ENCODE results near the gene KCNH4. TPM values are rescaled to one million over a fixed set of nuclear protein-coding genes. Genes with fewer than 3 reads are reported as not detected.
"Not testable (repeated sequence)": the region's sequence is repeated elsewhere in the genome, so short reads cannot be mapped to it uniquely, and the experiment has no call there.

Gene KCNH4
- total and polyA plus RNA-seq, 9 donors = 0.07 to 0.40 (median 0.12) TPM; not detected in 4

DNA sequence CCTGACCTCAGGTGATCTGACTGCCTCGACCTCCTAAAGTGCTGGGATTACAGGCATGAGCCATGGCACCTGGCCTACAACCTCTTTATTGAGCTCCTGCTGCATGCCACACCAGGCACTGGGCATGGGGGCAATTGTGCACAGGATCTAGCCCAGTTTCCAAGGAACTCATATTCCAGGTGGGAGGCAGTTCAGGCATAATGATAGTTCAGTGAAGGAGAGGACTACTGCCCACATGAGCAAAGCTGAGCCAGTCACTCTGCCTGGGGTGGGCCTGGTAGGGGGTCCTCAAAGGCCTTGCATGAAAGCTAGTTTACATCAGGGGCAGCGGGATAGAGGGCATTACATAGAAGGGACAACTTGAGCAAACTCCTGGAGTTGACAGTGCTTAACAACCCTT, 6.9 kb upstream of the KCNH4 start:
- Histone ChIP-seq H3K4me3 (no peak overlapping the region), H3K4me1 (ENCODE audit: insufficient read depth) (peaks cover 8% of the 10 kb centered on the region), H3K9me3 (no peaks in the 10 kb centered on the region), H3K27me3 (no peaks in the 10 kb centered on the region), H3K36me3 (no peaks in the 10 kb centered on the region), H3K27ac (no peak overlapping the region)
- WGBS, 3 donors = 72 to 78% (median 75%) methylated on average over 2 of the region's 2 CpGs
- no peak for TF ChIP-seq POLR2A (IDR thresholded peaks at IDR 0.05)
- TF ChIP-seq, protein P1, sequence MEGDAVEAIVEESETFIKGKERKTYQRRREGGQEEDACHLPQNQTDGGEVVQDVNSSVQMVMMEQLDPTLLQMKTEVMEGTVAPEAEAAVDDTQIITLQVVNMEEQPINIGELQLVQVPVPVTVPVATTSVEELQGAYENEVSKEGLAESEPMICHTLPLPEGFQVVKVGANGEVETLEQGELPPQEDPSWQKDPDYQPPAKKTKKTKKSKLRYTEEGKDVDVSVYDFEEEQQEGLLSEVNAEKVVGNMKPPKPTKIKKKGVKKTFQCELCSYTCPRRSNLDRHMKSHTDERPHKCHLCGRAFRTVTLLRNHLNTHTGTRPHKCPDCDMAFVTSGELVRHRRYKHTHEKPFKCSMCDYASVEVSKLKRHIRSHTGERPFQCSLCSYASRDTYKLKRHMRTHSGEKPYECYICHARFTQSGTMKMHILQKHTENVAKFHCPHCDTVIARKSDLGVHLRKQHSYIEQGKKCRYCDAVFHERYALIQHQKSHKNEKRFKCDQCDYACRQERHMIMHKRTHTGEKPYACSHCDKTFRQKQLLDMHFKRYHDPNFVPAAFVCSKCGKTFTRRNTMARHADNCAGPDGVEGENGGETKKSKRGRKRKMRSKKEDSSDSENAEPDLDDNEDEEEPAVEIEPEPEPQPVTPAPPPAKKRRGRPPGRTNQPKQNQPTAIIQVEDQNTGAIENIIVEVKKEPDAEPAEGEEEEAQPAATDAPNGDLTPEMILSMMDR (IDR thresholded peaks at IDR 0.05) = no peak
- no peak for TF ChIP-seq EP300 (IDR thresholded peaks at IDR 0.05)
- intact Hi-C loops (cut with DNase I) = no loop called here
- DNase-seq = no peak

DNA sequence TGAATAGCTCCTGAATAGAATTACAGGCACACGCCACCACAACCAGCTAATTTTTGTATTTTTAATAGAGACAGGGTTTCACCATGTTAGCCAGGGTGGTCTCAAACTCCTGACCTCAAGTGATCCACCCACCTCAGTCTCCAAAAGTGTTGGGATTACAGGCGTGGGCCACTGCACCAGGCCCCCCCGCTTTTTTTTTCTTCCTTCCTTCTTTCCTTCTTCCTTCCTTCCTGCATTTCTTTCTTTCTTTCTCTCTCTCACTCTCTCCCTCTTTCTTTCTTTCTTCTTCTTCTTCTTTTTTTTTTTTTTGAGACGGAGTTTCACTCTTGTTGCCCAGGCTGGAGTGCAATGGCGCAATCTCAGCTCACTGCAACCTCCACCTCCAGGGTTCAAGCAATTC, 5.2 kb upstream of the KCNH4 start:
- intact Hi-C loops (cut with DNase I); H3K4me3 ChIP-seq; H3K4me1 ChIP-seq (ENCODE audit: insufficient read depth); H3K9me3 ChIP-seq; H3K27ac ChIP-seq; H3K27me3 ChIP-seq; H3K36me3 ChIP-seq; DNase-seq: not testable (repeated sequence)
- WGBS, 3 donors = 87 to 89% (median 87%) methylated on average over 5 of the region's 5 CpGs

DNA sequence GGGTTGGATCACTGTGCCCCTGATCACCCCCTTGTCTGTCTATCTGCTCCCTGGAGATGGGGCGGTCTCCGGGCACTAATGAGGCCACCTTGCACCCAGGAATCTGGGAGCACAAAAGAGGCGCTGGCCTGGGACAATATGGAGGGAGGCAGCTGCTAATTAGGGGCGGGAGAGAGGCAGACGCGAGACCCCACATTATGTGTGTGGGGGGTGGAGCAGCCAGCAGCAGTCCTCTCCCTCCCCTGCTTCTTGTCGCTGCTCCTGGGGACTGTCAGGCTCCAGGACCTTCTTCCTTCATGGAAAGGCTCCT, 4.6 kb upstream of the KCNH4 start:
- no peak overlapping the region for H3K4me3 ChIP-seq
- H3K27me3 ChIP-seq = no peaks in the 10 kb centered on the region
- no peak for DNase-seq
- intact Hi-C loops (cut with DNase I) = no loop called here
- no peaks in the 10 kb centered on the region for H3K9me3 ChIP-seq
- peaks cover 12% of the 10 kb centered on the region for H3K4me1 ChIP-seq (ENCODE audit: insufficient read depth)
- no peaks in the 10 kb centered on the region for H3K36me3 ChIP-seq
- no peak overlapping the region for H3K27ac ChIP-seq
- TF ChIP-seq, protein P1 (IDR thresholded peaks at IDR 0.05) = no peak
- TF ChIP-seq POLR2A (IDR thresholded peaks at IDR 0.05) = no peak
- TF ChIP-seq EP300 (IDR thresholded peaks at IDR 0.05) = no peak
- WGBS, 3 donors = 68 to 81% (median 78%) methylated on average over 7 of the region's 7 CpGs

DNA sequence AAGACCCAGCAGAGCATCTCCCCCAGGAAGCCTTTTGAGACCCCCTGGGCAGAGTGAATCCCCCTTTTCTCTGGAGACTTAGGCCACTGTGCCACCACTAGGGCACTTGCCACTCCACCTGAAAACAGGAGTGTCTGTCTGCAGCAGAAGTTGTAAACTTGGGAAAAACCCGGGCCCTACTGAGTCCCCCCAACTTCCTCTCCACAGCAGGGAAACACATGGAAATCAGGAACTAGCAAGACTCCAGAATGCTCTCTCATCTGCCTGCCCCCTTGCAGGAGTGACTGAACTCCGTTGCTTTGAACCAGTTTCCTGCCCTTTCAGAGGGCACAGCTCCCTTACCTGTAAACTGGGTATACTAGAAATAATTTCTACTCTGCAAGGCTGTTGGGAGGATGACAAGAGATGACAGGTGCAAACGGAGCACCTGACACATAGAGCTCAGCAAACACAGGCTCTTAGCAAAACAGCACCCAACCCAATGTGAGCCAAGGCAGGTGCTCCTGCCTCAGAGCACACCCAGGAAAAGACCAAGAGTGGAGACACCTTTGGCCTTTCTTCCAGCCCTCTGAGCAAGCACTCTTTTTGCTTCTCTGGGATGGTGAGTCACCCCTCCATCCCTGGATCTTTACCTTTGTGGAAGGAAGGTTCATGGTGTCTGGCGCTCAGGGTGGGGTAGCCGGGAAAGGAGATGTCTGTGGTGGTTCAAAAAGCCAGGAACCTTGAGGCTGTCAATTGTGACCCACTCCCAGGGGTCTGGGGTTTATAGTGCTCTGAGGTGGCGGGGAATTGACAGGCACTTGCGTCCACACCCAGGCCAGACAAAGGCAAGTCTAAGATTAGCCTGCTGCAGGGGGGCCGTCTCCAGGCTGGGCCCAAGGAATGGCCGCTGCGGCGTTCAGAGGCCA, 4.0 kb upstream of the KCNH4 start, which contains the start of gene HCRT:
Gene HCRT (minus strand): TSS at position 740 of the 908 bp plus-strand sequence. CDS start 87 bp downstream, at position 653.
- no peak for DNase-seq
- peak within 1 kb of the TSS in 1 of 2 donors; percentile 13 for H3K27ac ChIP-seq

More for the DNA sequence above, 4.0 kb upstream of the KCNH4 start, which contains the start of gene HCRT:
- intact Hi-C loops (cut with DNase I) = no loop called here
- Histone ChIP-seq H3K27me3 (no peaks in the 10 kb centered on the region), H3K4me1 (ENCODE audit: insufficient read depth) (peaks cover 14% of the 10 kb centered on the region), H3K4me3 (peak within 1 kb of the TSS; percentile 24), H3K9me3 (no peaks in the 10 kb centered on the region), H3K36me3 (no peaks in the 10 kb centered on the region)
- 84 to 91% (median 89%) methylated on average over 11 of the region's 11 CpGs for WGBS, 3 donors
- no peak for TF ChIP-seq EP300 (IDR thresholded peaks at IDR 0.05)
- TF ChIP-seq, protein P1 (IDR thresholded peaks at IDR 0.05) = no peak
- no peak for TF ChIP-seq POLR2A (IDR thresholded peaks at IDR 0.05)

Data from ovary (tissue), 9 donors.